ENCODE measurements around the gene TOX2.

The TOX2 gene

GRCh38 chr20:44098657-44099056, 184.0 kb downstream of the TOX2 start:
- no peak for DNase-seq (ENCODE audit: low read depth in 3 of 3)

- DNase-seq (ENCODE audit: low read depth in 3 of 3): no peak
Measured at GRCh38 chr20:44099832-44100231, 185.2 kb downstream of the TOX2 start.

GRCh38 chr20:44102582-44102981, 187.9 kb downstream of the TOX2 start:
- no peak for DNase-seq (ENCODE audit: low read depth in 3 of 3)

- no peak for DNase-seq (ENCODE audit: low read depth in 3 of 3)
Measured at GRCh38 chr20:44104798-44105517, 190.3 kb downstream of the TOX2 start.

- no peak for DNase-seq (ENCODE audit: low read depth in 3 of 3)
Measured at GRCh38 chr20:44106615-44107014, 192.0 kb downstream of the TOX2 start.

GRCh38 chr20:44109951-44110361, 195.3 kb downstream of the TOX2 start:
- no peak for DNase-seq (ENCODE audit: low read depth in 3 of 3)

- DNase-seq (ENCODE audit: low read depth in 3 of 3): no peak
Measured at GRCh38 chr20:44110816-44111568, 196.3 kb downstream of the TOX2 start.

- no peak for DNase-seq (ENCODE audit: low read depth in 3 of 3)
Measured at GRCh38 chr20:44111712-44112335, 197.2 kb downstream of the TOX2 start.

- no peak for DNase-seq (ENCODE audit: low read depth in 3 of 3)
Measured at GRCh38 chr20:44112456-44112855, 197.8 kb downstream of the TOX2 start.

- DNase-seq (ENCODE audit: low read depth in 3 of 3): no peak
Measured at GRCh38 chr20:44112889-44113617, 198.4 kb downstream of the TOX2 start.

- no peak for DNase-seq (ENCODE audit: low read depth in 3 of 3)
Measured at GRCh38 chr20:44113618-44114376, 199.1 kb downstream of the TOX2 start.

- no peak for DNase-seq (ENCODE audit: low read depth in 3 of 3)
Measured at GRCh38 chr20:44115181-44115580, 200.5 kb downstream of the TOX2 start.

GRCh38 chr20:44115762-44116644, 201.4 kb downstream of the TOX2 start:
- DNase-seq (ENCODE audit: low read depth in 3 of 3): no peak

GRCh38 chr20:44117296-44118184, 202.9 kb downstream of the TOX2 start:
- no peak for DNase-seq (ENCODE audit: low read depth in 3 of 3)

GRCh38 chr20:44118185-44119033, 203.8 kb downstream of the TOX2 start:
- no peak for DNase-seq (ENCODE audit: low read depth in 3 of 3)

All from stimulated activated CD4-positive, alpha-beta T cell treated with anti-CD3 and anti-CD28 coated beads, TNF-alpha, amount 100 ng/mL, for 24 hours (primary cell).